ENCODE measurements around the gene SPSB1.
"Not testable (repeated sequence)": the region's sequence is repeated elsewhere in the genome, so short reads cannot be mapped to it uniquely, and the experiment has no call there.

Gene SPSB1

DNA sequence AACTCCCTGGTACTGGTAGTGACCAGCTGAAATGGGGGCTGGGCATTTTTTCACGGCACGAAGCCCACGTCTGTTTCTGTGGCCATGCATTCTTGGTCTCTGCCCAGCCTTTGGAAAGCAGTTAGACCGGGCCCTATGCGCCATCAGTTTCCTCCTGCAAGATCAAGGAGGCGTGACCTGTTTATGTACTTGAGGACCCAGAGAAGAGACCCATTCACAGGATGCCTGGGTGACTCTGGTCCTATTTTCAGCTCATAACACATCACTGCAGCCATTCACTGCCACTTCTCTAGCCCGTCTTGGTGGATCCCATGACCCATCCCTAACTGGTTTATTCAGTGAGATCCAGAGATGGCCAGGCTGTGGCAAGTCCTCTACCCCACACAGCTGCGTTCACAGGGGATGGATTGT, 70.4 kb downstream of the SPSB1 start:
- no peak for DNase-seq (ENCODE audit: low read depth in 2 of 2)

DNA sequence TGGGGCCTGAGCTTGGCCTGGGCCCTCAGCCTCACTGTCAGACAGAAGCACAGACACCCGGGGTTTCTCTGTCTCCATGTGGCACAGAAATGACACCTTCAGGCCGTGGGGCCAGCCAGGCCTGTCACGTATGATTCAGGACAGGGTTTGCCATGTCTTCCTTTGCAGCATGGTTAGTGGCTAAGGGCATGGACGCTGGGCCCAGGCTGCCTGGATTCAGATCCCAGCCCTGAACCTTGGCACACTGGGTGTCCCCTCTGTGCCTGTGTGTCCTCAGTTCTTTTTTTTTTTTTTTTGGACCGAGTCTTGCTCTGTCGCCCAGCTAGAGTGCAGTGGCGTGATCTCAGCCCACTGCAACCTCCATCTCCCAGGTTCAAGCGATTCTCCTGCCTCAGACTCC, 73.6 kb downstream of the SPSB1 start:
- DNase-seq (ENCODE audit: low read depth in 2 of 2): no peak

DNA sequence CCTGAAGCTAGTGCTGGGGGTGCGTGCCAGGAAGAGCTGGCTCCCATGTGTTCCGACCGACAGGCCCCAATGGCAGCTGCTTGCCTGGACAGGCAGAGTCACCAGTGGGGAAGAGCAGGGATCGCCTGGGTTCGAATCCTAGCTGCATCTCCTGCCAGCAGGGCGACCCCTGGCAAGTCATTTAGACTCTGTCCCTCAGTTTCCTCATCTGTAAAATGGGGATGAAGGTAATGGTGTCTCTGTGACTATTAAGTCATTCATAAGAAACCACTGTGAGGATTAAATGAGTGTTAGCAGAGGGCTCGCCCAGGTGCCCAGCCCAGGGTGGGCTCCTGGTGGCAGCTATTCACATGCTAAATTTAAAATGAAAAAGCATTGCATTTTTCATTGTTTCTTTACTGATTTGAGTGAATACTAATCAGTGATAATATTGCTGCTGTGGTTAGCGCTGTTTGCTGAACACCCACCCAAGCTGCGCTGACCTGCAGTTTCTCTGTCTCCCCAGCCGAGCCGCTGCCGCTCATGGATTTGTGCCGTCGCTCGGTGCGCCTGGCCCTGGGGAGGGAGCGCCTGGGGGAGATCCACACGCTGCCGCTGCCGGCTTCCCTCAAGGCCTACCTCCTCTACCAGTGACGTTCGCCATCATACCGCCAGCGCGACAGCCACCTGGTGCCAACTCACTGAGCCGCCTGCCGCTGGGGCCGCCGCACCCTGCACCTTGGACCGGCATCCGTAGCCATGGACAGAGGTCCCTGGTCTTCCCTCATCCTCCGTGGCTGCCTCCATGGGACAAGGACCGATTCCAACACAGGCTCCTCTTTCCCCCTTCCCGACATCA, 74.5 kb downstream of the SPSB1 start:
- DNase-seq (ENCODE audit: low read depth in 2 of 2): no peak

GRCh38 chr1:9367806-9368205, 75.1 kb downstream of the SPSB1 start:
- no peak for DNase-seq (ENCODE audit: low read depth in 2 of 2)

DNA sequence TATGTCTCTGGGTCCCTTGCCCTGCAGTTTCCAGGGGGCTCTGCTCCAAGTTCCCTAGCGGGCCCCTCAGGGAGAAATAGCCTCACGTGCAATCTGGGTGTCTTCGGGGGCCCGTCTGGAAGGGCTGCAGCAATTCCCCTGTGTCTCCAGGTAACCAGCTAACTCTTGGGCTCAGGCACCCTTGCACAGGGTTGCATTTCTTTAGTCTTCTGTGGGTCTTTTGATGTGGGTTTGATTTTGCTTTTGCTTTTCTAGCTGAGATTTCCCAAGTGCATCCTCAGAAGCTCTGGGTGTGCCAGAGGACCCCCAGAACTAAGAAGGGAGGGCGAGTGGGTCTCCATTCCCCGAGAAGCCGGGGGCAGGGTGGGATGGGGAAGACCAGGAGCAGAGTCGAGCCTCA, 75.7 kb downstream of the SPSB1 start:
- DNase-seq (ENCODE audit: low read depth in 2 of 2): no peak

GRCh38 chr1:9369964-9370788, 77.5 kb downstream of the SPSB1 start:
- DNase-seq (ENCODE audit: low read depth in 2 of 2): no peak

DNA sequence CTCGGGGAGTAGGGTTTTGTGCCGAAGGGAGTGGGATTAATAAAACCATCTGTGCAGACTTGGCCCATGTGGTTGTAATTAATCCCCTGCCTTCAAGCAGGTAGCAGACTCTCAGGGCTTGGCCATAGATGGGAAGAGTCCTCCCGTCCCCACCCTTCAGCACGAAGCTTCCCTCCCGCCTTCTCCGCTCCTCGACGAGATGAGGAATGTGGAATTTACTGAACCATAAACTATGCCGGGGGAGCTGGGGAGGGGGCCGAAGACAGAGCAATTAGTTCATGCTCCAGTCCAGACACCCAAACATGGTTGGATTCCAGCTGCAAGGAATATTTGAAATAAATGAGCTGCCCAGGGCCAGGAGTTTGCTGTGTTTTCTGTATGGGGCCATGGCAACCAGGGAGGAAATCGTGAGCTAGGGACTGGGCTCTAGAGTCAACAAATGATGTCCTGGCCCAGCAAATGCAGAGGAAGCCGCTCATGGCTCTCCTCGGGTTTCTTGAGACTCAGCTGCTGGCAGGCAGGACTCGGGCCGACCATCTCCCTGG, 78.8 kb downstream of the SPSB1 start:
- no peak for DNase-seq (ENCODE audit: low read depth in 2 of 2)

DNA sequence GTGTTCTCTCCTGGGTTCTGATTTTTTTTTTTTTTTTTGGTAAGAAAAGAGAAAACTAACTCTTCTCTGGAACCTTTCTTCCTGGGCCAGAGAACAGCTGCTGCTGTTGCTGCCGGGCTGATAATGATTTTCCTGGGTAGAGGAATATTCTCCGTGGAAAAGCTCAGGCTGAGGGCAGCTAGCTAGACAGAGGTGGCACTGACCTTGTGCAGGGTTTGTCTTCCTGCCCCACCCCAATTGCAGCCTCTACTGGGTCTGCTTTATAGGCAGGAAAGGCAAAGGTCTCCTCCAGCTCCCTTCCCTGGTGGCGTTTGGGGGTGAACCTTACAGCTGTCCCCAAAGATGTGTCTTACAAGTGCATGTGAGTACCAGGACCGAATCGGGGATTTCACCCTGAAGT, 79.3 kb downstream of the SPSB1 start:
- no peak for DNase-seq (ENCODE audit: low read depth in 2 of 2)

- DNase-seq (ENCODE audit: low read depth in 2 of 2): no peak
Measured at GRCh38 chr1:9373619-9374018, 80.9 kb downstream of the SPSB1 start.

DNA sequence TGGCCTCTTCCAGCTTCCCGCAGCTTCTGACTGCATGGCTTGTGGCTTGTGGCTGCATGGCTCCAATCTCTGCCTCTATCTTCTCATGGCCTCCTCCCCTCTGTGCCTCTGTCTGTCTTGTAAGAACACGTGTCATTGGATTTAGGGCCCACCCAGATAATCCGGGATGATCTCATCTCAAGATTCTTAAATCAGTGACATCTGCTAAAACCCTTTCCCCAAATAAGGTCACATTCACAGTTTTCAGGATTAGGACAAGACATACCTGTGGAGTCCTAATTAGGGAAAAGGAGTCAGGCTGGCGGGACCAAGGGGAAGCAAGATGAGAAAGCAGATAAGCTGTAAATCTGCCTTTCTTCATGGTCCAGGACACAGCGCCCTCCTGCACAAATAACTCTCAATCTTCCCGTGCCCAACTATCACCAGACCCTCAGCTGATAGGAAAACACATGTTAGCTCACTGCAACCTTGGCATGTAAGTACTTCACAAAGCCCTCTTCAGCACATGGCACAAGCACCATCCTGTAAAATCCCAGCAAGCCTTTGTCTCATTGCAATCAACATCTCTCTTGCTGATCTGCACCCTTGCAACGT, 82.2 kb downstream of the SPSB1 start:
- DNase-seq (ENCODE audit: low read depth in 2 of 2): no peak

- DNase-seq (ENCODE audit: low read depth in 2 of 2): no peak
Measured at GRCh38 chr1:9375912-9376311, 83.2 kb downstream of the SPSB1 start.

DNA sequence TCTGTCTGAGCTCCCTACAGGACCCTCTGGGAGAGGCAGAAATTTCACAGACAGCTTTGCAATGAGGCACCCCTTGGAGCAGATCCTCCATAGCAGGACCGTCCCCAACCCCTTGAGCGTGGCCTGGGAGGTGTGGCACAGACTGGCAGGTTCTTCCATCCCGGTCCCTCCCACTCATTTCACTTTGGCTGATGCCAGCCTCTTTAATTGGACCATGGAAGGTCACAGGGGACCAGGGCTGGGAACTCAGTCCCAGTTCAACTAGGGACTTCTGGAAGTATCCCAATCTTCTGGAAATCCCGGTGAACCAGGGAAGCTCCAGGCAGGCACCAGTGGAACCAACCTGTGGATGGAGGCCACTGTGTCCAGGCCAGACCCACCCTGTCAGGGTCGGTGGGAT, 83.7 kb downstream of the SPSB1 start:
- DNase-seq (ENCODE audit: low read depth in 2 of 2): no peak

DNA sequence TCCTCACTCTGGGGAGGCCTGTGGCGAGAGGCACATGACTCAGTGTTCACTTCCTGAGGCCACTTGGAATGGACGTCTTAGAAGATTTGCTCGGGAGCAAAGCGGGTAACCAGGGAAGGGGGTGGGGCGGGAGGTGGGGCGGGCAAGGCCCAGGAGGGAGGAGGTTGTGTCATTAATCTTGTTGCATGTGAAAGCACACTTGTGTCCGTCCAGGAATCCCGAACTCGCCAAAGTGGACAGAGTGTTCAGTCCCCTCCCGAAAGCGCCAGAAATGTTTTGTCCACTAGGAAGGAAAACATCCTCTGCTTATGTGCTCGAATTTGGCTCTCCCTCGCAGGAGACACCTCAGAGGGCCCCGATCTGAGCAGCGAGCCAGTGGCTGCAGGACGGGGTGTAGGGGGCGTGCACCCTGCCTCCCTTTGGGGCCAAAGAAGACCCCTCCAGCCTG, 84.2 kb downstream of the SPSB1 start:
- no peak for DNase-seq (ENCODE audit: low read depth in 2 of 2)

GRCh38 chr1:9378801-9379200, 86.1 kb downstream of the SPSB1 start:
- DNase-seq (ENCODE audit: low read depth in 2 of 2): no peak

DNA sequence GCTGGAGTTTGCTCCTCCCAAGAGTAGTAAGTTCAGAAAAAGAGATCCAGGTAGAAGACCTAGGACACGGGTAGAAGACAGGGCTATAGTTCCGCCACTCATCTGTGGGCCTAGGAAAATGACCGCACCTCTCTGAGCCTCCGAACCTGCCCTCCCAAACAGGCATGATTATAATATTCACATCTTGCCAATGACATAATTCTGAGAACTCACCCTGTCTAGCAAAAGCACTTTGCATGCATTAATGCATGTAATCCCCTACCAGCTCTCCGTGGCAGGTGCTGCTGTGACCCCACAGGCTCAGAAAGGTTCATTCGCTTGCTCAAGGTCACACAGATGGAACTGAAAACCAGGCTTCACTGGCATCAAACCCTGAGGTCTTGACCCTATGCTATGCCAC, 88.0 kb downstream of the SPSB1 start:
- DNase-seq (ENCODE audit: low read depth in 2 of 2): no peak

DNA sequence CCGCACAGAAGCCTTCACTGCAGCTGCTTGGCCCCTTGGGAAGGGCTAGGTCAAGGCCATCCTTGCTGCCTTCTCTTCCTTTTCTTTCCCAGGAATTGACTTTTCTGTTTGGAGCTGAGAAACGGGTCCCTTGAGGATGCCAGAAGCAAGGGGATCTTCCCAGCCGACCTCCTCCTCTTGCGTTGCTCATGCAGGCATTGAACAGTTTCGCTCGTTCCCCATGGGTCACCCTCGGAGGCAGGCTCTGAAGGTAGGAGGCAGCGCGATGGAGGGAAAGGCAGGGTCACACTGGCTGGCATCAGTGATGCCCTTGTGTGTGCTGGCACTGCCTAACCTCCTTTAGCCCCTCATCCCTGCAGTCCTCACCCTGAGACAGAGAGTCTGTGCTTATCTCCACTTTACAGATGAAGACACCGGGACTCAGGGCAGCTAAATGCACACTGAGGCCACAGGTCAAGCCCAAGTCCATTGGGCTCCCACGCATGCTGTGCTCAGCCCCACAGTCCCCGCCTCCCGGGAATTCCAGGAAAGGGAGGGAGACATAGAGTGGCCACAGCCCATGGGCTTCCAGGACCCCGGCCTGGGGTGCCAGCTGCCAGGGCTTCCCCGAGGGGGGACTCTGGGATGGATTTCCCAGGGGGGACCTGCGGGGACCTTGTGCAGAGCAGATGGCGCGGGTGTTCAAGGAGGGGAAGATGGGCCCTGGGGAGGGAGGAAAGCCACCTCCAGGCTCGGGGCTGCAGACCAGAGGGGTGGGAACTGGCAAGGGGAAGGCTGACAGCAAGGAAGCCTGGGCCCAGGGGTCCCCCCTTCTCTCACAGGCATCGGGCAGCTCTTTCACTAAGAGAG, 90.2 kb downstream of the SPSB1 start:
- no peak for DNase-seq (ENCODE audit: low read depth in 2 of 2)

- DNase-seq (ENCODE audit: low read depth in 2 of 2): no peak
Measured at GRCh38 chr1:9384128-9384527, 91.4 kb downstream of the SPSB1 start.

GRCh38 chr1:9384751-9385245, 92.1 kb downstream of the SPSB1 start:
- no peak for DNase-seq (ENCODE audit: low read depth in 2 of 2)

GRCh38 chr1:9385392-9385791, 92.7 kb downstream of the SPSB1 start:
- DNase-seq (ENCODE audit: low read depth in 2 of 2): not testable (repeated sequence)

- no peak for DNase-seq (ENCODE audit: low read depth in 2 of 2)
Measured at GRCh38 chr1:9385801-9386573, 93.3 kb downstream of the SPSB1 start.

Data from stimulated activated CD4-positive, alpha-beta T cell treated with anti-CD3 and anti-CD28 coated beads, Interleukin-4, amount 100 ng/mL, for 48 hours (primary cell).